ENCODE data around the gene GBX2. TPM values are rescaled to one million over a fixed set of nuclear protein-coding genes. Genes with fewer than 3 reads are reported as not detected.

Gene GBX2
- total and polyA plus RNA-seq, 9 of the 15 experiments (the other 6 are each of a cell fraction or from before 2014, with no cell fraction given) = 0.03 to 0.53 (median 0.27) TPM; not detected in 1

DNA sequence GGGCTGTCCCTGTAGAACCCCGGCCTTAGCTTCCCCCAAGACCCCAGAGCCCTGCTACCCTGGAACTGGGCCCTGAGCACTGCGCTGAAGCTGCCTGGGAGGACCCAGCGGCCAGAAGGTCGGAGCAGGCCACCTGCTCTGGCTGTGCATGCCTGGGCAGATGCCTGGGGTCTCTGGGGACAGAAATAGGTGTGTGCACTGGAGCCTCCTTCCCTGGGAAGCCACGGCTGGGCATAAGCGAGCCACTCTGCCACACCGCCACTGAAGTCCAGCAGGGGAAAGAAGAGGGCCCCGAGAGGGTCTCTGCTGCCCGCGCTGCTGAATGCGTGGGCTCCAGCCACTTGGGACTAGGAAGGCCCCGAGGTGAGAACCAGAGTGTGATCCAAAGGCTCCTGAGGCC lies 6.7 kb downstream of the GBX2 start (continued):
- no peak for TF ChIP-seq ZZZ3 (IDR thresholded peaks at IDR 0.05)
- TF ChIP-seq RCOR1 (IDR thresholded peaks at IDR 0.05; ENCODE audit: borderline replicate concordance in 1 of 2, low read depth in 2 of 2, low read length in 2 of 2) = no peak
- no peak for TF ChIP-seq XRCC3 (IDR thresholded peaks at IDR 0.05)
- TF ChIP-seq HSF4 (CRISPR knock-in tag; IDR thresholded peaks at IDR 0.05; ENCODE audit: borderline replicate concordance) = no peak

DNA sequence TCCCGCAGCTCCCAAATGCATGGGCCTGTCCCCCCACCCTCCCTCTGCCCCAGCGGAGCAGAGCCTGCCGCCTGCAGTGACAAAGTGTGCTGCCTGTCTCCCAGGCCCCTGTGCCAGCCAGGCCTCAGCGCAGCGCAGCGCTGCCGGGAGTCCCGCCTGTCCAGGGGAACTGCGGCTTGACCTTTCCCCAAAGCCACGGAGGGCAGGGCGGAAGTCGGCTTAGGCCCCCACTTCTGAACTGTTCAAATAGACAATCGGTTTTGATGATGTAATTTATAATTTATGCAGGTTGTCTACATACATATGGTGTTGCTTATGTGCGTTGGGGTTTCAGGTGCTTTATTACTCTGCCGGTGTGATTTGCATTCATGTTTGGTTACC lies 7.1 kb downstream of the GBX2 start:
- Histone ChIP-seq H4K20me1 (replicated peaks; ENCODE audit: control insufficient read depth, insufficient read depth, low read length) (no peaks in the 10 kb centered on the region), H3K4me2 (ENCODE audit: insufficient read depth, low read length) (no peak overlapping the region), H3K4me1 (replicated peaks in 1 of 2; ENCODE audit: control insufficient read depth in 2 of 2, insufficient read depth in 2 of 2, low read length in 2 of 2) (peaks cover 0 to 7% of the 10 kb centered on the region in 2 experiments; a peak in 2 of 5 replicates), H3K27ac (ENCODE audit: extremely low read depth, low read depth, low read length) (no peak overlapping the region), H3K27me3 (ENCODE audit: control insufficient read depth in 2 of 2, insufficient read depth in 2 of 2, low read length in 2 of 2) (peaks cover 3 to 35% of the 10 kb centered on the region in 2 experiments; a peak in 3 of 5 replicates), H3K79me2 (ENCODE audit: control insufficient read depth, insufficient read depth, low read length) (no peaks in the 10 kb centered on the region), H3K9me3 (replicated peaks; ENCODE audit: control insufficient read depth, insufficient read depth, low read depth, low read length) (no peaks in the 10 kb centered on the region), H3K9me1 (ENCODE audit: control insufficient read depth, insufficient read depth, low read length) (no peaks in the 10 kb centered on the region), H3K9ac (ENCODE audit: insufficient read depth in 1 of 2, low read depth in 2 of 2, low read length in 2 of 2) (no peak overlapping the region), H3K4me3 (no peak overlapping the region), H2AFZ (ENCODE audit: low read depth, low read length) (no peak overlapping the region), H3K36me3 (ENCODE audit: control insufficient read depth, insufficient read depth, low read length) (no peaks in the 10 kb centered on the region)
- ATAC-seq (no peak), FAIRE-seq (no peak), DNase-seq (ENCODE audit: extremely low read depth in 1 of 4, low spot score in 3 of 4) (no peak)
- ChIA-PET POLR2A (no interaction called here), CTCF (ENCODE audit: low intra/inter-chr PET ratio) (no interaction called here)
- intact Hi-C loops (cut with micrococcal nuclease) (no loop called here), in situ Hi-C loops (cut with MboI) (no loop called here)
- TF ChIP-seq FOXP1 (CRISPR knock-in tag; IDR thresholded peaks at IDR 0.05) (no peak), ZKSCAN8 (CRISPR knock-in tag; IDR thresholded peaks at IDR 0.05) (peak; percentile 66; the same call in 1 of the 2 replicates)
- 26% methylated on average over 6 of the region's 15 CpGs for whole genome bisulfite sequencing (ENCODE audit: insufficient coverage, low coverage, missing lambda C conversion rate)
- no TSS peak for BruUV-seq (replicated peaks)

Data from K562 (cell line).